ENCODE results near the gene FCHO2. TPM values are rescaled to one million over a fixed set of nuclear protein-coding genes. Genes with fewer than 3 reads are reported as not detected.

Gene FCHO2
- total RNA-seq, 1 experiment from 2014 or later: 2.5 TPM

DNA sequence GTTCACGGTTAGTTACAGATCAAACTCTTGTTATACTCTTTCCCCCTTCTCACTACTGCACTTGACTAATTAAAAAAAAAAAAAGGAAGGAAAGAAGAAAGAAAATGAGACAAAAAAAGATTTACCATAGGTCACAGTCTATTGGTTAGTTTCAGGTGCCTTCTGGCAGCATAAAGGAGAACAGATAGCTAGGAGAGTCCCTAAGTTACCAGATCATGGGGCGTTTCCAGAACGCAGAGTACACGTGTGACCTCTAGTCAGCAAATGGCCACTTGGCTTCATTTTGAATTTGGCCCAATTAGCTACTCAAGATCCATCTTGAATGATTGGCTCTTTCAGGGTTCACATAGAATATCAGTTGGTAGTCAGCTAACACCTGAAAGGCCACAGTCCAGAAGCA, 144.3 kb downstream of the FCHO2 start:
- no peaks in the 10 kb centered on the region for H3K27me3 ChIP-seq (replicated peaks; ENCODE audit: insufficient read depth, low read depth, low read length, poor library complexity)
- ChIA-PET CTCF (no interaction called here), POLR2A (ENCODE audit: low non-redundant PET) (no interaction called here)
- BruUV-seq (replicated peaks): no TSS peak
- DNase-seq (ENCODE audit: low spot score): no peak
- H3K4me3 ChIP-seq (ENCODE audit: low read depth, low read length, poor library complexity, severe bottlenecking): no peak overlapping the region
- intact Hi-C loops (cut with micrococcal nuclease; ENCODE audit: unreplicated experiment): no loop called here
- no peaks in the 10 kb centered on the region for H3K36me3 ChIP-seq (ENCODE audit: insufficient read depth, low read length, poor library complexity, severe bottlenecking)
- peaks cover 5% of the 10 kb centered on the region for H3K9me3 ChIP-seq (ENCODE audit: low read depth, low read length, poor library complexity, severe bottlenecking)
- TF ChIP-seq, protein P1, sequence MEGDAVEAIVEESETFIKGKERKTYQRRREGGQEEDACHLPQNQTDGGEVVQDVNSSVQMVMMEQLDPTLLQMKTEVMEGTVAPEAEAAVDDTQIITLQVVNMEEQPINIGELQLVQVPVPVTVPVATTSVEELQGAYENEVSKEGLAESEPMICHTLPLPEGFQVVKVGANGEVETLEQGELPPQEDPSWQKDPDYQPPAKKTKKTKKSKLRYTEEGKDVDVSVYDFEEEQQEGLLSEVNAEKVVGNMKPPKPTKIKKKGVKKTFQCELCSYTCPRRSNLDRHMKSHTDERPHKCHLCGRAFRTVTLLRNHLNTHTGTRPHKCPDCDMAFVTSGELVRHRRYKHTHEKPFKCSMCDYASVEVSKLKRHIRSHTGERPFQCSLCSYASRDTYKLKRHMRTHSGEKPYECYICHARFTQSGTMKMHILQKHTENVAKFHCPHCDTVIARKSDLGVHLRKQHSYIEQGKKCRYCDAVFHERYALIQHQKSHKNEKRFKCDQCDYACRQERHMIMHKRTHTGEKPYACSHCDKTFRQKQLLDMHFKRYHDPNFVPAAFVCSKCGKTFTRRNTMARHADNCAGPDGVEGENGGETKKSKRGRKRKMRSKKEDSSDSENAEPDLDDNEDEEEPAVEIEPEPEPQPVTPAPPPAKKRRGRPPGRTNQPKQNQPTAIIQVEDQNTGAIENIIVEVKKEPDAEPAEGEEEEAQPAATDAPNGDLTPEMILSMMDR (conservative IDR thresholded peaks at IDR 0.05; ENCODE audit: low read depth, low read length): no peak
- no peak for TF ChIP-seq EZH2 (IDR thresholded peaks at IDR 0.05; ENCODE audit: borderline replicate concordance, low read depth, low read length, poor library complexity, severe bottlenecking)
- H3K27ac ChIP-seq (ENCODE audit: low read depth, low read length, poor library complexity, severe bottlenecking): no peak overlapping the region
- H3K4me1 ChIP-seq (ENCODE audit: insufficient read depth, low read length, poor library complexity, severe bottlenecking): no peaks in the 10 kb centered on the region

DNA sequence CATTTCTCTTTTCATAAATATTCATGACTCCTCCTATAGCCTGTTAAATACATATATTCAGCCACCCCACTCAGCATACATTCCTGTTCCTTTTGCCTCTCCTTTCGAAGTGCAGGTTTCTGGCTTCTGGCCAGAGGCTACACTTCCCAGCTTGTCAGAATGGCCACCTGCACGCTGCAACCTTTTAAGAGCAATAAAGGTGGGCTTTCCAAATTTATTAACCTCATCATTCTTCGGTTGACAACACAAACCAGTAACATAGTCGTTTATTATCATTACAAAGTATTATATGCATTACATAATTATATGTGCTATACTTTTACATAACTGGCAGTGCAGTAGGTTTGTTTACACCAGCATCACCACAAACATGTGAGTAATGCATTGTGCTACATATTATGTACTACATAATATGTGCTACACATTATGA, 148.0 kb downstream of the FCHO2 start:
- Histone ChIP-seq H3K9me3 (ENCODE audit: low read depth, low read length, poor library complexity, severe bottlenecking) (peaks cover 5% of the 10 kb centered on the region), H3K27me3 (replicated peaks; ENCODE audit: insufficient read depth, low read depth, low read length, poor library complexity) (no peaks in the 10 kb centered on the region), H3K4me3 (ENCODE audit: low read depth, low read length, poor library complexity, severe bottlenecking) (no peak overlapping the region), H3K27ac (ENCODE audit: low read depth, low read length, poor library complexity, severe bottlenecking) (no peak overlapping the region), H3K36me3 (ENCODE audit: insufficient read depth, low read length, poor library complexity, severe bottlenecking) (no peaks in the 10 kb centered on the region), H3K4me1 (ENCODE audit: insufficient read depth, low read length, poor library complexity, severe bottlenecking) (no peaks in the 10 kb centered on the region)
- intact Hi-C loops (cut with micrococcal nuclease; ENCODE audit: unreplicated experiment): no loop called here
- BruUV-seq (replicated peaks): no TSS peak
- TF ChIP-seq, protein P1 (conservative IDR thresholded peaks at IDR 0.05; ENCODE audit: low read depth, low read length): no peak
- no peak for TF ChIP-seq EZH2 (IDR thresholded peaks at IDR 0.05; ENCODE audit: borderline replicate concordance, low read depth, low read length, poor library complexity, severe bottlenecking)
- POLR2A ChIA-PET (ENCODE audit: low non-redundant PET): no interaction called here
- no peak for DNase-seq (ENCODE audit: low spot score)
- CTCF ChIA-PET: no interaction called here

DNA sequence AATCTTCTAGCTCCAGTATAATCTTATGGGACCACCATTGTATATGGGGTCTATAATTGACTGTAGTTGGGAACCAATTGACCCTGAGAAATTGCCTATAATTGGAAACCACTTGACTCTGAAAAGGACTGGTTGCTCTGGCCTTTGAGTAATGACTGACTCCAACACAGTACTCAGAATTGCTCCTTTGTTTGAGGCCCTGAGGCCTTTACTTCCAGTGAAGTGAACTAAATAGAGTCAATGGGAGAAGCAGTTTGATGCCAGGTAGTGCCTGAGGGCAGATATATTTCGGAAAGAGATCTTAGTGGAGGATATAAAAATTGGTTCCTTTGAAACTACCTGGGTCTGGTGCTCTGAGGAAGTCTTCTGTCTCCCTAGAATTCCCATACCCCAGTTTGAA, 148.5 kb downstream of the FCHO2 start:
- Histone ChIP-seq H3K4me1 (ENCODE audit: insufficient read depth, low read length, poor library complexity, severe bottlenecking) (no peaks in the 10 kb centered on the region), H3K9me3 (ENCODE audit: low read depth, low read length, poor library complexity, severe bottlenecking) (peaks cover 5% of the 10 kb centered on the region), H3K27me3 (replicated peaks; ENCODE audit: insufficient read depth, low read depth, low read length, poor library complexity) (no peaks in the 10 kb centered on the region), H3K36me3 (ENCODE audit: insufficient read depth, low read length, poor library complexity, severe bottlenecking) (no peaks in the 10 kb centered on the region), H3K27ac (ENCODE audit: low read depth, low read length, poor library complexity, severe bottlenecking) (no peak overlapping the region), H3K4me3 (ENCODE audit: low read depth, low read length, poor library complexity, severe bottlenecking) (no peak overlapping the region)
- CTCF ChIA-PET: no interaction called here
- BruUV-seq (replicated peaks): no TSS peak
- TF ChIP-seq, protein P1 (conservative IDR thresholded peaks at IDR 0.05; ENCODE audit: low read depth, low read length): no peak
- DNase-seq (ENCODE audit: low spot score): no peak
- POLR2A ChIA-PET (ENCODE audit: low non-redundant PET): no interaction called here
- intact Hi-C loops (cut with micrococcal nuclease; ENCODE audit: unreplicated experiment): no loop called here

Data from A673 (cell line).